SU-DHL-6 (cell line): ENCODE results near the gene RFC3.

ENCODE experiments used
- H2AFZ ChIP-seq: fragments of 200-600 bp; sonication (generic); 2 replicates; pipeline ENCODE4 v1.6.1; 2014; ENCODE audit warnings: low read depth, mild to moderate bottlenecking, moderate library complexity, mixed read lengths, antibody characterized with exemption, low read length; ENCODE audit not compliant: severe bottlenecking
- H3F3A ChIP-seq: fragments of 200-600 bp; shearing (Covaris generic); 2 replicates; pipeline ENCODE4 v1.6.0; 2016; ENCODE audit warnings: antibody characterized with exemption, mild to moderate bottlenecking; ENCODE audit not compliant: insufficient read depth
- H3K27ac ChIP-seq: fragments of 200-600 bp; sonication (generic); 2 replicates; pipeline ENCODE4 v1.5.1; 2016; ENCODE audit warnings: low read depth, mild to moderate bottlenecking, low read length, moderate library complexity, mixed read lengths
- H3K27me3 ChIP-seq: fragments of 200-600 bp; sonication (generic), shearing (Covaris generic); 2 replicates; pipeline ENCODE4 v1.6.0; 2014; ENCODE audit warnings: mild to moderate bottlenecking, low read length
- H3K36me3 ChIP-seq: fragments of 200-600 bp; sonication (generic); 2 replicates; pipeline ENCODE4 v1.6.1; 2014; ENCODE audit warnings: mild to moderate bottlenecking, low read length, mixed read lengths
- H3K4me2 ChIP-seq: fragments of 300-600, 200-600 bp; shearing (Covaris generic), sonication (generic); 2 replicates; pipeline ENCODE4 v1.6.0; 2014; ENCODE audit warnings: low read length, low read depth, mild to moderate bottlenecking; ENCODE audit not compliant: poor library complexity, severe bottlenecking
- H3K4me3 ChIP-seq: fragments of 200-600 bp; sonication (generic); 2 replicates; pipeline ENCODE4 v1.5.1; 2014; ENCODE audit warnings: antibody characterized with exemption, low read length, mild to moderate bottlenecking, mixed read lengths; ENCODE audit not compliant: insufficient read depth, poor library complexity, severe bottlenecking
- H3K79me2 ChIP-seq: fragments of 200-600 bp; sonication (generic); 2 replicates; pipeline ENCODE4 v1.6.1; 2014; ENCODE audit warnings: mild to moderate bottlenecking, low read length, moderate library complexity; ENCODE audit not compliant: insufficient read depth
- H3K9ac ChIP-seq: fragments of 200-600 bp; sonication (generic); 2 replicates; pipeline ENCODE4 v1.7.0; 2014; ENCODE audit warnings: mild to moderate bottlenecking, low read length
- H3K9me2 ChIP-seq: fragments of 200-600 bp; sonication (generic); replicated peaks from 2 replicates; pipeline ENCODE4 v1.6.1; 2014; ENCODE audit warnings: low read length; ENCODE audit not compliant: insufficient read depth
- H3K9me3 ChIP-seq: fragments of 200-600 bp; sonication (generic); 2 replicates; pipeline ENCODE4 v1.6.1; 2014; ENCODE audit warnings: low read length, mixed read lengths; ENCODE audit not compliant: insufficient read depth
- H4K20me1 ChIP-seq: fragments of 200-600 bp; sonication (generic); 2 replicates; pipeline ENCODE4 v1.6.1; 2014; ENCODE audit warnings: low read depth, mild to moderate bottlenecking, antibody characterized with exemption, low read length, moderate library complexity, mixed read lengths
- EZH2phosphoT487 ChIP-seq: fragments of 200-600 bp; sonication (generic), shearing (Covaris generic); conservative IDR thresholded peaks from 2 replicates; pipeline ENCODE4 v1.6.1; 2018; ENCODE audit warnings: mild to moderate bottlenecking, antibody characterized with exemption, low read length, moderate library complexity, mixed read lengths
- TF ChIP-seq, protein P1 (sequence below): fragments of 200-600 bp; sonication (generic); IDR thresholded peaks from one replicate; pipeline ENCODE4 v1.5.1; 2017; ENCODE audit warnings: antibody characterized with exemption, mild to moderate bottlenecking, low read length, moderate library complexity; ENCODE audit not compliant: insufficient read depth, poor library complexity, severe bottlenecking

RFC3 gene

DNA sequence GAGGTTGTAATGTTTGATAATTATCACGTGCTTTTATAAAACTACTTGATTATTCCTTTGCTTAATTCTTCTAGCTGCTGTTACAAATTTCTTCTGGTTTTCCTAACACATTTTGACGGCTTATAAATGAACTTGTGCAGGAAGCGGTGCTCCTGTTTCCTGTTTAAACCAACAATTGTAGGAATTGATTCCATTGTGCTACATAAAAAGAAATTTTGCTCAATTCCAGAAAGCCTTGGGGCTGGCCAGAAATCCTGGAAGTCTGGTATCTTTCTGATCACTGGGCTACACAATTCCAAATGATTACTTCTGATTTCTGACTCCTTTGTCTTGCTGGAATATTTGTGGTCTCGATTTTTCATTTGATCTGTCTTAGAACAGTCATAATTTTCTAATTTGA lies 14.9 kb downstream of the RFC3 start:
- Histone ChIP-seq H4K20me1 (peaks cover 8% of the 10 kb centered on the region; the same call in 1 of the 2 replicates), H2AFZ (no peak overlapping the region), H3K79me2 (peaks cover 30% of the 10 kb centered on the region), H3K4me2 (no peak overlapping the region), H3F3A (peaks cover 51% of the 10 kb centered on the region; the same call in 1 of the 2 replicates), H3K4me3 (no peak overlapping the region), H3K9ac (no peak overlapping the region), H3K36me3 (peaks cover 87% of the 10 kb centered on the region), H3K27ac (no peak overlapping the region), H3K9me2 (no peaks in the 10 kb centered on the region), H3K27me3 (no peaks in the 10 kb centered on the region), H3K9me3 (no peaks in the 10 kb centered on the region)
- TF ChIP-seq, protein P1, sequence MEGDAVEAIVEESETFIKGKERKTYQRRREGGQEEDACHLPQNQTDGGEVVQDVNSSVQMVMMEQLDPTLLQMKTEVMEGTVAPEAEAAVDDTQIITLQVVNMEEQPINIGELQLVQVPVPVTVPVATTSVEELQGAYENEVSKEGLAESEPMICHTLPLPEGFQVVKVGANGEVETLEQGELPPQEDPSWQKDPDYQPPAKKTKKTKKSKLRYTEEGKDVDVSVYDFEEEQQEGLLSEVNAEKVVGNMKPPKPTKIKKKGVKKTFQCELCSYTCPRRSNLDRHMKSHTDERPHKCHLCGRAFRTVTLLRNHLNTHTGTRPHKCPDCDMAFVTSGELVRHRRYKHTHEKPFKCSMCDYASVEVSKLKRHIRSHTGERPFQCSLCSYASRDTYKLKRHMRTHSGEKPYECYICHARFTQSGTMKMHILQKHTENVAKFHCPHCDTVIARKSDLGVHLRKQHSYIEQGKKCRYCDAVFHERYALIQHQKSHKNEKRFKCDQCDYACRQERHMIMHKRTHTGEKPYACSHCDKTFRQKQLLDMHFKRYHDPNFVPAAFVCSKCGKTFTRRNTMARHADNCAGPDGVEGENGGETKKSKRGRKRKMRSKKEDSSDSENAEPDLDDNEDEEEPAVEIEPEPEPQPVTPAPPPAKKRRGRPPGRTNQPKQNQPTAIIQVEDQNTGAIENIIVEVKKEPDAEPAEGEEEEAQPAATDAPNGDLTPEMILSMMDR, result no peak
- TF ChIP-seq EZH2phosphoT487, result no peak

DNA sequence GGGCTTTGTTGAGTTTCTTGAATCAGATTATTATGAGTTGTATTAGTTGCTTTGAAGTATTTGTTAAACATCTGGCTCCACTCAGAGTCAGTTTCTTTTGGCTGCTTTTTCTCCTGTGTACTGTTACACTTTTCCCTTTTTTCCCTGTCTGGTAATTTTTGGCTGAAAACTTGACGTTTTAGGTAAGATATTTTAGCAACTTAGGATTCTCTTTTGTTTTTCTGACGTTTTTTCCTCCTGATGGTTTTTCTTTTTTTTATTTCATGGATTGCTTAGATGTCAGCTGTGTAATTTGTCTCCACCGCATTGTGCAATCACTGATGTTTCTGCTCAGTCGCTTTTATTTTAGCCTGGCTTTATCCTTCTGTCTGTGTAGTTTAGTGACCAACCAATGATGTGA lies 20.7 kb downstream of the RFC3 start:
- H3K9me3 ChIP-seq, result no peaks in the 10 kb centered on the region
- no peak overlapping the region for H3K4me3 ChIP-seq
- H3K36me3 ChIP-seq, result peaks cover 95% of the 10 kb centered on the region
- H3K27me3 ChIP-seq, result no peaks in the 10 kb centered on the region
- peaks cover 31% of the 10 kb centered on the region; the same call in 1 of the 2 replicates for H3F3A ChIP-seq
- no peak overlapping the region for H3K9ac ChIP-seq
- H3K9me2 ChIP-seq, result no peaks in the 10 kb centered on the region
- TF ChIP-seq, protein P1, result no peak
- no peak for TF ChIP-seq EZH2phosphoT487
- no peak overlapping the region for H2AFZ ChIP-seq
- H3K79me2 ChIP-seq, result peaks cover 23% of the 10 kb centered on the region
- H3K27ac ChIP-seq, result no peak overlapping the region
- no peak overlapping the region for H3K4me2 ChIP-seq
- H4K20me1 ChIP-seq, result 0 out of 2 replicates have a peak, but pooled peaks cover 5% of the 10 kb centered on the region

DNA sequence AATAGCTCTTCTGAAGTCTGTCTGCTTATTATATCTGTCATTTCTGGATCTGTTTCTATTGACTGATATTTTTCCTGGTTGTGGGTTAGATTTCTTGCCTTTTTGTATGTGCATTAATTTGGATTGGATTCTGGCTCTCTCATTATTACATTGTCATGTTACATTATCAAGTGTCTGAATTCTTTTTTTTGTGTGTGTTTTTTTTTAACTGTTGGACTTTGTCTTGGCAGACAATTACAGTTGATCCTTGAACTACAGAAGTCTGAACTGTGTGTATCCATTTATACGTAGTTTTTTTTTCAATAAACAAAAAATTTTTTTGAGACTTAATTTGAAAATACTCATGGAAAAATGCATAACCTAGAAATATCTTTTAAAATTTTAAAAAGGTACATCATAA lies 22.5 kb downstream of the RFC3 start:
- Histone ChIP-seq H3K36me3 (peaks cover 88% of the 10 kb centered on the region), H4K20me1 (0 out of 2 replicates have a peak, but pooled peaks cover 5% of the 10 kb centered on the region)

More for the DNA sequence above, 22.5 kb downstream of the RFC3 start:
- Histone ChIP-seq H3K4me3 (no peak overlapping the region), H3K9me2 (no peaks in the 10 kb centered on the region), H3K27ac (no peak overlapping the region), H3K27me3 (no peaks in the 10 kb centered on the region), H3K79me2 (peaks cover 23% of the 10 kb centered on the region), H3K4me2 (no peak overlapping the region), H3F3A (peaks cover 20% of the 10 kb centered on the region; the same call in 1 of the 2 replicates), H2AFZ (no peak overlapping the region), H3K9ac (no peak overlapping the region), H3K9me3 (no peaks in the 10 kb centered on the region)
- no peak for TF ChIP-seq EZH2phosphoT487
- TF ChIP-seq, protein P1, result no peak
